Fibroblast of peridontal ligament (primary cell): ENCODE results near the gene EBLN1.
"Not testable (repeated sequence)": the region's sequence is repeated elsewhere in the genome, so short reads cannot be mapped to it uniquely, and the experiment has no call there.

Experiments
- DNase-seq: peaks from one replicate; pipeline ENCODE4 v3.0.0-alpha.2; 2010; ENCODE audit errors: extremely low read depth

The EBLN1 gene

GRCh38 chr10:22228167-22228938 is 10.5 kb upstream of the EBLN1 start:
- no peak for DNase-seq

- DNase-seq = no peak
Observed at GRCh38 chr10:22226599-22226998, 8.8 kb upstream of the EBLN1 start.

- no peak for DNase-seq
Observed at GRCh38 chr10:22222236-22223190, 4.7 kb upstream of the EBLN1 start.

- DNase-seq = peak; percentile 2
Observed at GRCh38 chr10:22219308-22219707, 1.5 kb upstream of the EBLN1 start.

- no peak for DNase-seq
Observed at GRCh38 chr10:22218448-22218847, 633 bp upstream of the EBLN1 start.

GRCh38 chr10:22217084-22217483 is 731 bp downstream of the EBLN1 start:
- not testable (repeated sequence) for DNase-seq

GRCh38 chr10:22210267-22210666 is 7.5 kb downstream of the EBLN1 start:
- DNase-seq = no peak

- no peak for DNase-seq
Observed at GRCh38 chr10:22193945-22194344, 23.9 kb downstream of the EBLN1 start.

- DNase-seq = no peak
Observed at GRCh38 chr10:22185586-22185985, 32.2 kb downstream of the EBLN1 start.

- DNase-seq = peak; percentile 2
Observed at GRCh38 chr10:22183771-22184461, 33.9 kb downstream of the EBLN1 start.

- DNase-seq = no peak
Observed at GRCh38 chr10:22180724-22181123, 37.1 kb downstream of the EBLN1 start.

GRCh38 chr10:22174442-22174841 is 43.4 kb downstream of the EBLN1 start:
- DNase-seq = no peak

GRCh38 chr10:22171131-22171530 is 46.7 kb downstream of the EBLN1 start:
- no peak for DNase-seq

GRCh38 chr10:22170582-22170981 is 47.2 kb downstream of the EBLN1 start:
- no peak for DNase-seq

GRCh38 chr10:22159979-22160378 is 57.8 kb downstream of the EBLN1 start:
- DNase-seq = no peak

- DNase-seq = no peak
Observed at GRCh38 chr10:22159180-22159579, 58.6 kb downstream of the EBLN1 start.
